Effector memory CD4-positive, alpha-beta T cell (primary cell): ENCODE measurements around the gene AGO4.
"Not testable (repeated sequence)": the region's sequence is repeated elsewhere in the genome, so short reads cannot be mapped to it uniquely, and the experiment has no call there.

ENCODE experiments used
- DNase-seq, 3 donors: peaks; one replicate each; pipeline ENCODE4 v3.0.0-alpha.2; 2020
- H3K27ac ChIP-seq: 2 replicates; pipeline ENCODE4 v1.7.0; 2013; ENCODE audit warnings: mild to moderate bottlenecking, low read length, moderate library complexity; ENCODE audit not compliant: insufficient read depth, poor library complexity, severe bottlenecking
- H3K27me3 ChIP-seq: replicated peaks from 2 replicates; pipeline ENCODE4 v1.7.0; 2013; ENCODE audit warnings: mild to moderate bottlenecking, low read length; ENCODE audit not compliant: insufficient read depth, control insufficient read depth, poor library complexity, severe bottlenecking
- H3K36me3 ChIP-seq: 2 replicates; pipeline ENCODE4 v1.7.0; 2013; ENCODE audit warnings: mild to moderate bottlenecking, low read length, moderate library complexity; ENCODE audit not compliant: control insufficient read depth, insufficient read depth
- H3K4me1 ChIP-seq: 2 replicates; pipeline ENCODE4 v1.7.0; 2013; ENCODE audit warnings: low read length, mild to moderate bottlenecking; ENCODE audit not compliant: control insufficient read depth, insufficient read depth, poor library complexity, severe bottlenecking
- H3K4me3 ChIP-seq: 2 replicates; pipeline ENCODE4 v1.7.0; 2013; ENCODE audit warnings: low read length, low read depth, mild to moderate bottlenecking; ENCODE audit not compliant: insufficient read depth, poor library complexity, severe bottlenecking
- H3K9me3 ChIP-seq: 2 replicates; pipeline ENCODE4 v1.7.0; 2013; ENCODE audit warnings: mild to moderate bottlenecking, low read length, moderate library complexity; ENCODE audit not compliant: control insufficient read depth

AGO4 gene

GRCh38 chr1:35783055-35783583 lies 24.7 kb upstream of the AGO4 start:
- Histone ChIP-seq H3K27ac (no peak overlapping the region), H3K36me3 (no peaks in the 10 kb centered on the region), H3K4me3 (no peak overlapping the region), H3K4me1 (no peaks in the 10 kb centered on the region), H3K9me3 (no peaks in the 10 kb centered on the region), H3K27me3 (no peaks in the 10 kb centered on the region)
- DNase-seq: no peak

GRCh38 chr1:35784364-35784763 lies 23.5 kb upstream of the AGO4 start:
- DNase-seq, H3K27ac ChIP-seq, H3K36me3 ChIP-seq, H3K4me3 ChIP-seq, H3K9me3 ChIP-seq, H3K27me3 ChIP-seq, H3K4me1 ChIP-seq: not testable (repeated sequence)

GRCh38 chr1:35788139-35788538 lies 19.7 kb upstream of the AGO4 start:
- Histone ChIP-seq H3K4me3 (no peak overlapping the region), H3K27ac (no peak overlapping the region), H3K27me3 (no peaks in the 10 kb centered on the region), H3K9me3 (no peaks in the 10 kb centered on the region), H3K4me1 (no peaks in the 10 kb centered on the region), H3K36me3 (no peaks in the 10 kb centered on the region)
- no peak for DNase-seq

DNA sequence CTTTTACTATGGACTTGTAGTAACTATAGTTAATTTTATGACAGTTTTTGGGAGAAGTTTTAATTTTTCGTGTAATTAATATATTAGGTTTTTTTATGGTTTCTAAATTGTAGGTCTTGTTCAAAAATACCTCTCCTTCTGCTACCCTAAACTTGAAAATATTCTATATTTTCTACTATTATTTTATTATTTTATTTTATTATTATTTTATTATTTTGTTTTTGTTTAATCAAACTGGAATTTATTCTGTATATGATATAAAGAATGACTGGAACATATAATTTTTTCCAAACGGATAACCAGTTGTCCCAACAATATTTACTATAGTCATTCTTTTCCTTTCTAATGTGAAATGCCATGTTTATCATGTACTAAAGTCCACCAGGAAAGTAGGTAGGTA lies 17.1 kb upstream of the AGO4 start:
- H3K4me1 ChIP-seq: no peaks in the 10 kb centered on the region
- H3K36me3 ChIP-seq: no peaks in the 10 kb centered on the region
- H3K9me3 ChIP-seq: no peaks in the 10 kb centered on the region
- no peaks in the 10 kb centered on the region for H3K27me3 ChIP-seq
- no peak overlapping the region for H3K4me3 ChIP-seq
- no peak overlapping the region for H3K27ac ChIP-seq
- no peak for DNase-seq

GRCh38 chr1:35795295-35795694 lies 12.5 kb upstream of the AGO4 start:
- no peak overlapping the region for H3K4me3 ChIP-seq
- no peaks in the 10 kb centered on the region for H3K27me3 ChIP-seq
- DNase-seq: no peak
- H3K4me1 ChIP-seq: no peaks in the 10 kb centered on the region
- H3K9me3 ChIP-seq: no peaks in the 10 kb centered on the region
- H3K27ac ChIP-seq: no peak overlapping the region
- no peaks in the 10 kb centered on the region for H3K36me3 ChIP-seq

- Histone ChIP-seq H3K4me1 (no peaks in the 10 kb centered on the region), H3K27ac (no peak overlapping the region), H3K27me3 (no peaks in the 10 kb centered on the region), H3K4me3 (no peak overlapping the region), H3K36me3 (no peaks in the 10 kb centered on the region), H3K9me3 (no peaks in the 10 kb centered on the region)
- no peak for DNase-seq
Observed at GRCh38 chr1:35797380-35797779, 10.4 kb upstream of the AGO4 start.

GRCh38 chr1:35798019-35798418 lies 9.8 kb upstream of the AGO4 start:
- H3K9me3 ChIP-seq, H3K4me3 ChIP-seq, DNase-seq, H3K27me3 ChIP-seq, H3K36me3 ChIP-seq, H3K4me1 ChIP-seq, H3K27ac ChIP-seq: not testable (repeated sequence)

DNA sequence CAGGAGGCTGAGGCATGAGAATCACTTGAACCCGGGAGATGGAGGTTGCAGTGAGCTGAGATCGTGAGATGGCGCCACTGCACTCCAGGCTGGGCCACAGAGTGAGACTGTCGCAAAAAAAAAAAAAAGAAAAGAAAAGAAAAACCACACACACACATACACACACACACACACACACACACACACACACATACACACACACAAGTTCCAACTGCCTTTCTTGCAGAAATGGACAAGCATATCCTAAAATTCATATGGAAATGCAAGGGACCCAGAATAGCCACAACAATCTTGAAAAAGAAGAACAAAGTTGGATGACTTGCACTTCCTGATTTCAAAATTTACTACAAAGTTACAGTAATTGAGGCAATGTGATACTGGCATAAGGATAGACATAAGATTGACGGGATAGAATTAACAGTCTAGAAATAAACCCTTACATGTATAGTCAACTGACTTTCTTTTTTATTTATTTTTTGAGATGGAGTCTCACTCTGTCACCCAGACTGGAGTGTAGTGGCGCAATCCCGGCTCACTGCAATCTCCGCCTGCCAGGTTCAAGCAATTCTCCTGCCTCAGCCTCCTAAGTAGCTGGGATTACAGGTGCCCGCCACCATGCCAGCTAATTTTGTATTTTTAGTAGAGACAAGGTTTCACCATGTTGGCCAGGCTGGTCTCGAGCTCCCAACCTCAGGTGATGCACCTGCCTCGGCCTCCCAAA lies 7.5 kb upstream of the AGO4 start:
- DNase-seq, H3K4me3 ChIP-seq, H3K36me3 ChIP-seq, H3K9me3 ChIP-seq, H3K27me3 ChIP-seq, H3K27ac ChIP-seq, H3K4me1 ChIP-seq: not testable (repeated sequence)

GRCh38 chr1:35808450-35809113 lies 766 bp downstream of the AGO4 start:
- no peaks in the 10 kb centered on the region for H3K9me3 ChIP-seq
- peaks cover 19% of the 10 kb centered on the region for H3K4me1 ChIP-seq
- peak overlapping the region; percentile 83 for H3K4me3 ChIP-seq
- DNase-seq: no peak
- H3K36me3 ChIP-seq: no peaks in the 10 kb centered on the region
- H3K27me3 ChIP-seq: no peaks in the 10 kb centered on the region
- H3K27ac ChIP-seq: peak overlapping the region; percentile 70
